H9 (cell line): ENCODE data around the gene ROBO3. TPM values are rescaled to one million over a fixed set of nuclear protein-coding genes. Genes with fewer than 3 reads are reported as not detected.

Experiments used
- DNase-seq: peaks from one replicate; pipeline ENCODE4 v3.0.0-alpha.2; 2017
- H2AFZ ChIP-seq: one replicate; pipeline ENCODE4 v1.6.1; 2013; ENCODE audit warnings: mild to moderate bottlenecking, low read length, control low read depth, moderate library complexity
- H2AK5ac ChIP-seq: 2 replicates; pipeline ENCODE4 v1.6.1; 2013; ENCODE audit warnings: low read length, control low read depth, mixed read lengths; ENCODE audit not compliant: insufficient read length
- H2BK120ac ChIP-seq: one replicate; pipeline ENCODE4 v1.6.1; 2013; ENCODE audit warnings: low read depth, mild to moderate bottlenecking, low read length, control low read depth, inconsistent platforms; ENCODE audit not compliant: poor library complexity, severe bottlenecking
- H2BK12ac ChIP-seq: 2 replicates; pipeline ENCODE4 v1.6.1; 2013; ENCODE audit warnings: low read length, control low read depth, mixed read lengths, low read depth; ENCODE audit not compliant: insufficient read length
- H2BK15ac ChIP-seq: 2 replicates; pipeline ENCODE4 v1.6.1; 2013; ENCODE audit warnings: low read depth, low read length, control low read depth
- H2BK20ac ChIP-seq: one replicate; pipeline ENCODE4 v1.6.1; 2013; ENCODE audit warnings: low read depth, mild to moderate bottlenecking, low read length, control low read depth, inconsistent platforms; ENCODE audit not compliant: poor library complexity, severe bottlenecking
- H2BK5ac ChIP-seq: 2 replicates; pipeline ENCODE4 v1.6.1; 2013; ENCODE audit warnings: low read length, control low read depth, mixed read lengths; ENCODE audit not compliant: insufficient read length
- H3K14ac ChIP-seq: 2 replicates; pipeline ENCODE4 v1.6.1; 2013; ENCODE audit warnings: low read length, control low read depth; ENCODE audit not compliant: insufficient read depth
- H3K18ac ChIP-seq: 2 replicates; pipeline ENCODE4 v1.6.1; 2013; ENCODE audit warnings: low read depth, mild to moderate bottlenecking, mixed read lengths, low read length, control low read depth; ENCODE audit not compliant: insufficient read length
- H3K23ac ChIP-seq: 2 replicates; pipeline ENCODE4 v1.6.1; 2013; ENCODE audit warnings: low read length, control low read depth, mixed read lengths, low read depth; ENCODE audit not compliant: insufficient read length
- H3K23me2 ChIP-seq: 2 replicates; pipeline ENCODE4 v1.6.1; 2013; ENCODE audit warnings: low read depth, mild to moderate bottlenecking, mixed read lengths, low read length, control low read depth; ENCODE audit not compliant: insufficient read length, poor library complexity, severe bottlenecking
- H3K27ac ChIP-seq: 2 replicates; pipeline ENCODE4 v1.5.1; 2013; ENCODE audit warnings: low read length, control low read depth, mixed read lengths, low read depth; ENCODE audit not compliant: insufficient read length
- H3K27me3 ChIP-seq: 2 replicates; pipeline ENCODE4 v1.6.1; 2013; ENCODE audit warnings: low read length, control low read depth, inconsistent platforms; ENCODE audit not compliant: insufficient read depth
- H3K4ac ChIP-seq: 2 replicates; pipeline ENCODE4 v1.6.1; 2013; ENCODE audit warnings: low read depth, mild to moderate bottlenecking, control low read depth, inconsistent platforms, low read length, moderate library complexity
- H3K4me1 ChIP-seq: 2 replicates; pipeline ENCODE4 v1.6.1; 2013; ENCODE audit warnings: low read length, control low read depth, inconsistent platforms; ENCODE audit not compliant: insufficient read depth
- H3K4me2 ChIP-seq: 2 replicates; pipeline ENCODE4 v1.6.1; 2013; ENCODE audit warnings: low read length, control low read depth, mixed read lengths; ENCODE audit not compliant: insufficient read length, insufficient read depth
- H3K56ac ChIP-seq: 2 replicates; pipeline ENCODE4 v1.6.1; 2013; ENCODE audit warnings: low read depth, mild to moderate bottlenecking, mixed read lengths, low read length, control low read depth; ENCODE audit not compliant: insufficient read length
- H3K79me1 ChIP-seq: 2 replicates; pipeline ENCODE4 v1.6.1; 2013; ENCODE audit warnings: low read depth, mild to moderate bottlenecking, moderate library complexity, low read length, control low read depth, inconsistent platforms; ENCODE audit not compliant: insufficient read depth, poor library complexity, severe bottlenecking
- H3K79me2 ChIP-seq: 2 replicates; pipeline ENCODE4 v1.6.1; 2013; ENCODE audit warnings: low read length, control low read depth, inconsistent platforms; ENCODE audit not compliant: insufficient read depth
- H3K9ac ChIP-seq: 2 replicates; pipeline ENCODE4 v1.6.1; 2013; ENCODE audit warnings: low read length, control low read depth, mixed read lengths; ENCODE audit not compliant: insufficient read length; ENCODE audit errors: extremely low read depth
- H3K9me3 ChIP-seq: one replicate; pipeline ENCODE4 v1.6.1; 2013; ENCODE audit warnings: low read depth, low read length, inconsistent platforms; ENCODE audit not compliant: control insufficient read depth
- H3T11ph ChIP-seq: one replicate; pipeline ENCODE4 v1.6.1; 2013; ENCODE audit warnings: mild to moderate bottlenecking, low read length, control low read depth, inconsistent platforms
- H4K20me1 ChIP-seq: one replicate; pipeline ENCODE4 v1.6.1; 2013; ENCODE audit not compliant: control insufficient read depth, insufficient read length, insufficient read depth
- H4K5ac ChIP-seq: 2 replicates; pipeline ENCODE4 v1.6.1; 2013; ENCODE audit warnings: low read depth, mild to moderate bottlenecking, mixed read lengths, low read length, control low read depth; ENCODE audit not compliant: insufficient read length
- H4K8ac ChIP-seq: replicated peaks from 2 replicates; pipeline ENCODE4 v1.6.1; 2013; ENCODE audit warnings: low read length, control low read depth, mixed read lengths, low read depth; ENCODE audit not compliant: insufficient read length
- H4K91ac ChIP-seq: 2 replicates; pipeline ENCODE4 v1.6.1; 2013; ENCODE audit warnings: low read depth, mild to moderate bottlenecking, moderate library complexity, mixed read lengths, low read length, control low read depth; ENCODE audit not compliant: insufficient read length
- H3K27ac Mint-ChIP-seq, 3 experiments: 2 replicates in 2 of 3; 3 replicates in 1 of 3; pipeline ENCODE4 v1.8.0; 2020 to 2021; ENCODE audit warnings: mixed read lengths in 3 of 3, mild to moderate bottlenecking in 1 of 3, moderate library complexity in 1 of 3
- H3K27me3 Mint-ChIP-seq: 2 replicates; pipeline ENCODE4 v1.8.0; 2021; ENCODE audit warnings: low read depth, mild to moderate bottlenecking, moderate library complexity, mixed read lengths
- H3K36me3 Mint-ChIP-seq, 3 experiments: 2 replicates in 2 of 3; 3 replicates in 1 of 3; pipeline ENCODE4 v1.8.0; 2020 to 2021; ENCODE audit warnings: low read depth in 3 of 3, mixed read lengths in 3 of 3; ENCODE audit not compliant: insufficient read depth in 1 of 3
- H3K4me1 Mint-ChIP-seq, 2 experiments: 2 replicates each; pipeline ENCODE4 v1.8.0; 2020; ENCODE audit warnings: mixed read lengths in 2 of 2
- H3K4me3 Mint-ChIP-seq, 2 experiments: 2 replicates in 1 of 2; 3 replicates in 1 of 2; pipeline ENCODE4 v1.8.0; 2020 to 2021; ENCODE audit warnings: mild to moderate bottlenecking in 2 of 2, mixed read lengths in 2 of 2, moderate library complexity in 1 of 2
- H3K9me3 Mint-ChIP-seq, 2 experiments: 2 replicates in 1 of 2; 3 replicates in 1 of 2; pipeline ENCODE4 v1.8.0; 2020; ENCODE audit warnings: mild to moderate bottlenecking in 2 of 2, mixed read lengths in 2 of 2, moderate library complexity in 1 of 2
- WGBS: extraction: QIAGEN DNeasy Blood & Tissue Kit; methylation state at CpG from one replicate; pipeline ENCODE4 v1.1.7; 2013; ENCODE audit warnings: missing lambda C conversion rate, low lambda C conversion rate, mixed read lengths; ENCODE audit not compliant: insufficient read length; ENCODE audit errors: extremely low coverage; 5-methylcytosine and 5-hydroxymethylcytosine counted together
- total RNA-seq: library from RNA; stranded (reverse); gene quantifications from 2 replicates; pipeline ENCODE4 v1.2.1, GENCODE V29; 2021
- TF ChIP-seq, protein P1 (sequence below): fragments of 200-600 bp; sonication (generic); conservative IDR thresholded peaks from 3 replicates; pipeline ENCODE4 v1.8.0; 2021; ENCODE audit warnings: antibody characterized with exemption, mild to moderate bottlenecking

Gene ROBO3
- total RNA-seq, 1 experiment from 2014 or later: 12.6 TPM

GRCh38 chr11:124900464-124900863, 35.2 kb downstream of the ROBO3 start:
- H3K4me1 ChIP-seq: peaks cover 4% of the 10 kb centered on the region; the same call in 1 of the 2 replicates
- H2BK15ac ChIP-seq: no peak overlapping the region
- H3K9me3 Mint-ChIP-seq: peaks cover under 1 to 1% of the 10 kb centered on the region in 2 experiments; a peak in 3 of 5 replicates
- no peak overlapping the region for H4K8ac ChIP-seq
- TF ChIP-seq, protein P1, sequence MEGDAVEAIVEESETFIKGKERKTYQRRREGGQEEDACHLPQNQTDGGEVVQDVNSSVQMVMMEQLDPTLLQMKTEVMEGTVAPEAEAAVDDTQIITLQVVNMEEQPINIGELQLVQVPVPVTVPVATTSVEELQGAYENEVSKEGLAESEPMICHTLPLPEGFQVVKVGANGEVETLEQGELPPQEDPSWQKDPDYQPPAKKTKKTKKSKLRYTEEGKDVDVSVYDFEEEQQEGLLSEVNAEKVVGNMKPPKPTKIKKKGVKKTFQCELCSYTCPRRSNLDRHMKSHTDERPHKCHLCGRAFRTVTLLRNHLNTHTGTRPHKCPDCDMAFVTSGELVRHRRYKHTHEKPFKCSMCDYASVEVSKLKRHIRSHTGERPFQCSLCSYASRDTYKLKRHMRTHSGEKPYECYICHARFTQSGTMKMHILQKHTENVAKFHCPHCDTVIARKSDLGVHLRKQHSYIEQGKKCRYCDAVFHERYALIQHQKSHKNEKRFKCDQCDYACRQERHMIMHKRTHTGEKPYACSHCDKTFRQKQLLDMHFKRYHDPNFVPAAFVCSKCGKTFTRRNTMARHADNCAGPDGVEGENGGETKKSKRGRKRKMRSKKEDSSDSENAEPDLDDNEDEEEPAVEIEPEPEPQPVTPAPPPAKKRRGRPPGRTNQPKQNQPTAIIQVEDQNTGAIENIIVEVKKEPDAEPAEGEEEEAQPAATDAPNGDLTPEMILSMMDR: no peak
- no peaks in the 10 kb centered on the region for H3K36me3 Mint-ChIP-seq
- no peak overlapping the region for H3K4me3 Mint-ChIP-seq
- no peak overlapping the region for H2AK5ac ChIP-seq
- no peak overlapping the region for H3K56ac ChIP-seq
- H3K79me2 ChIP-seq: no peaks in the 10 kb centered on the region
- H3K4me1 Mint-ChIP-seq: peaks cover 16 to 17% of the 10 kb centered on the region in 2 experiments
- H2BK12ac ChIP-seq: no peak overlapping the region
- no peak overlapping the region for H3K4me2 ChIP-seq
- H3K79me1 ChIP-seq: no peaks in the 10 kb centered on the region
- no peak overlapping the region for H3K27ac ChIP-seq
- H3K18ac ChIP-seq: no peak overlapping the region
- H3K27me3 ChIP-seq: no peaks in the 10 kb centered on the region; the same call in 1 of the 2 replicates
- no peak overlapping the region for H3K23ac ChIP-seq
- no peak overlapping the region for H2BK5ac ChIP-seq
- no peak overlapping the region for H4K5ac ChIP-seq
- no peaks in the 10 kb centered on the region for H3K9me3 ChIP-seq
- no peak overlapping the region for H3K27ac Mint-ChIP-seq
- no peak overlapping the region for H3K9ac ChIP-seq
- H4K20me1 ChIP-seq: no peaks in the 10 kb centered on the region
- no peak overlapping the region for H3K4ac ChIP-seq
- peak; percentile 40 for DNase-seq
- no peak overlapping the region for H4K91ac ChIP-seq
- H3K14ac ChIP-seq: no peak overlapping the region
- WGBS: no CpG with 5 or more reads among the region's 5 CpGs
- no peaks in the 10 kb centered on the region for H3K23me2 ChIP-seq
- H3K27me3 Mint-ChIP-seq: peaks cover 11% of the 10 kb centered on the region
- H2BK120ac ChIP-seq: no peak overlapping the region
- H2AFZ ChIP-seq: no peak overlapping the region
- H2BK20ac ChIP-seq: no peak overlapping the region
- no peak overlapping the region for H3T11ph ChIP-seq
